DMS53 treated with DMSO at 0.1 percent for 48 hours (cell line): ENCODE measurements around the gene PCDH15.
"Not testable (repeated sequence)": the region's sequence is repeated elsewhere in the genome, so short reads cannot be mapped to it uniquely, and the experiment has no call there.

Experiments used
- DNase-seq: peaks from one replicate; lab custom pipeline; 2025; ENCODE audit not compliant: unreplicated experiment; lab: John Stamatoyannopoulos, UW

The PCDH15 gene

GRCh38 chr10:54415483-54415882, 385.5 kb downstream of the PCDH15 start:
- no peak for DNase-seq

- peak; percentile 36 for DNase-seq
These were observed 398.5 kb downstream of the PCDH15 start for GRCh38 chr10:54402576-54402975.

DNA sequence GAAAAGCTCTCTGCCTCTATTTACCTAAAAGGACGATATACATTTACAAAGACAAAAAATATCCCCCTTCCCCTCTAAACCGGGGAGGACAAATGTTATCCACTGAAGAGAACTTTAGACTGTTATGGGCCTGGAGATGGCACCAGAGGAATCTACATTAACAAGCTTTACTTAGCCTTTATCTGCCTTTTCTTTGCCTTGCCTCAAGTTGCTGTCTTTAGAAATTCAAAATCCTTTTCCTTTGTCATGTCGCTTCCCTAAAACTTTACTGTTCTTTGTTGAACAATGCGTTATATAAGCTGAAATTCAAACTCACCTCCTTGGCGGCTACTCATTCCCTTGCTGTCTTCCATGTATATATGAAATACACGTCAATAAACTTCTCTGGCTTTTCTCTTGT, 405.0 kb downstream of the PCDH15 start:
- no peak for DNase-seq

DNA sequence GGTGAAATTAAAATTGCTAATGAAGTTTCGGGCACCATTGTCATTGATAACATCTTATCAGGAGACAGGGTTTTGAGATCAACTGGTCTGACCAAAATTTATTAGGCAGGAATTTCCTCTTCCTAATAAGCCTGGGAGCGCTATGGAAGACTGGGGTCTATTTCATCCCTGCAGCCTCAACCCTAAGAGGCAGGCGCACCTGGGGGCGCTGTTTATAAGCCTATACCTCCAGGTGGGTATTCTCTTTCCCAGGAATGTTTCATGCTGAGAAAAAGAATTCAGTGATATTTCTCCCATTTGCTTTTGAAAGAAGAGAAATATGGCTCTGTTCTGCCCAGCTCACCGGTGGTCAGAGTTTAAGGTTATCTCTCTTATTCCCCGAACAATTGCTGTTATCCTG, 406.4 kb downstream of the PCDH15 start:
- DNase-seq: not testable (repeated sequence)

- DNase-seq: no peak
These were observed 428.9 kb downstream of the PCDH15 start for GRCh38 chr10:54372179-54372578.

GRCh38 chr10:54368984-54369383, 432.0 kb downstream of the PCDH15 start:
- peak; percentile 78 for DNase-seq

- DNase-seq: peak; percentile 7
These were observed 437.6 kb downstream of the PCDH15 start for GRCh38 chr10:54363390-54363789.

GRCh38 chr10:54342058-54342457, 459.0 kb downstream of the PCDH15 start:
- DNase-seq: no peak

DNA sequence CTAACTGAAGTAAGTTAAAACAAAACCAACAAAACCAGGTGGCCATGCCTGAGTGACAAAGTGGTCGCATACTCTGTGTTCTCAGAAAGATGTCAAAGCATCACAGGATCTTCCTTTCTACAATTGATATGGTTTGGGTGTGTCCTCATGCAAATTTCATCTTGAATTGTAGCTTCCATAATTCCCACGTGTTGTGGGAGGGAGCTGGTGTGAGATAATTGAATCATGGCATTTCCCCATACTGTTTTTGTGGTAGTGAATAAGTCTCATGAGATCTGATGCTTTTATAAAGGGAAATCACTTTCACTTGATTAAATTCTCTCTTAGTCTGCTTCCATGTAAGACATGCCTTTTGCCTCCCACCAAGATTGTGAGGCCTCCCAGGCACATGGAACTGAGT, 465.7 kb downstream of the PCDH15 start:
- DNase-seq: no peak

DNA sequence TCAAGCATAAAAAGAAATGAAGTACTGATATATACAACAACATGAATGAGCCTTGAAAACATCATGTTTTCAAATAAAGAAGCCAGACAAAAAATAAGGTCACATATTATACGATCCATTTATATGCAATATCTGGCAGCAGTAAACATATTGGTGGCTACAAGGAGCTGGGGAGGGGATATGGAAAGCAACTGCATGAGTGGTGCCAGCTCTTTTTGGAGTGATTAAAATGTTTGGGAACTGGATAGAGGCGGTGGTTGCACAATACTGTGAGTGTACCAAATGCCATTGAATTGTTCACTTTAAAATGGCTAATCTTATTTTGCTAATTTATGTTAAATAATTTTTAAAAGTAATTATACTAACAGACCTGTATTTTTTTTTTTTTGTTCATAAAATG, 481.7 kb downstream of the PCDH15 start:
- DNase-seq: no peak

GRCh38 chr10:54318470-54318869, 482.6 kb downstream of the PCDH15 start:
- no peak for DNase-seq

- no peak for DNase-seq
These were observed 486.6 kb downstream of the PCDH15 start for GRCh38 chr10:54314430-54314829.

DNA sequence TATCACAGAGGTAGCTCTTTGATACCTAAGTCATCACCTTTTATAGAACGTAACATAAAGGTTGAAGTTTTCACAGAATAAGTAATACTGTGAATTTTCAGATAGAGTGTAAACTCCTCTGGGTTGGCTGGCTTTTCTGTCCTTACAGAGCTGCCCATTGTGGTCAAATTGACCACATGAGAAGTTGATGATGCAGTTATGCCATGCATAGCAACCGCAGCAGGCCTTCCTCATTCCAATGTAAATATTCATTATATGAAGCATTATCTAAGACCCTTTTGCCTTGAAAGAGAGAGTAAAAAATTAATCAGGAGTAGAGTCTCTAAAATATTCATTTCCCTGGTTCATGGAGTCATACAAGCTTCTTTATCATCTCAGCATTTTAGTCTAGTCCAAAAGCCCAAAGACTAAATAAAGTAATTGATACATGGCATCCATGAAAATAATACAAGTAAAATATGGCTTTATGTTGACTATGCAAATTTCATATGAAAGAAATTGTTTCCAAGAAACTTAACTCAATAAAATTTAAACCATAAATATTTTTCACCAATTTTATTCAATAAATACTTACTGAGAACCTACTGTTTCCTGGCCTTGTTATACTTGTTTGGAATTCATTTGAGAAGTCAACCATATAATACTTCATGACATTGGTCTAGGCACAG, 516.4 kb downstream of the PCDH15 start:
- no peak for DNase-seq

GRCh38 chr10:54282012-54282411, 519.0 kb downstream of the PCDH15 start:
- no peak for DNase-seq

GRCh38 chr10:54266395-54266794, 534.6 kb downstream of the PCDH15 start:
- no peak for DNase-seq

DNA sequence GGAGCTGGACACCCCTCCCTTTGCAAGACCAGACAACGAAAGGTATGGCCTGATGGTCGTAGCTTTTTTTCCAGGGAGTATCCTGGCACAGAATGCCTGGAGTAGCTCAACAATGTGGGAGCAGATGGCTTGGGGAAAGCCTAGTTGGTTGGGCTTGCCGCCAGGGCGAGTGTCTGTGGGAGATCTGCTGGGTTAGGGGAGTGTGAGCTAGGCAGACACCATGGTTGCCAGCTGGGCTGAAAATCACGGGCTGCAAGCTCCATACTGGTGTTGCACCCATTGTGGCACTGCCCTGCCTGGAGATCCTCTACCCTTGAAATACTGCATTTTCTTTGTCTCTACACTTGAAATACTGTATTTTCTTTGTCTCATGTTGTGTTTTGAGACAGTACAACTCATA, 538.3 kb downstream of the PCDH15 start:
- DNase-seq: no peak

- no peak for DNase-seq
These were observed 541.9 kb downstream of the PCDH15 start for GRCh38 chr10:54259104-54259503.

- no peak for DNase-seq
These were observed 566.2 kb downstream of the PCDH15 start for GRCh38 chr10:54234832-54235231.

GRCh38 chr10:54203401-54203800, 597.6 kb downstream of the PCDH15 start:
- no peak for DNase-seq

DNA sequence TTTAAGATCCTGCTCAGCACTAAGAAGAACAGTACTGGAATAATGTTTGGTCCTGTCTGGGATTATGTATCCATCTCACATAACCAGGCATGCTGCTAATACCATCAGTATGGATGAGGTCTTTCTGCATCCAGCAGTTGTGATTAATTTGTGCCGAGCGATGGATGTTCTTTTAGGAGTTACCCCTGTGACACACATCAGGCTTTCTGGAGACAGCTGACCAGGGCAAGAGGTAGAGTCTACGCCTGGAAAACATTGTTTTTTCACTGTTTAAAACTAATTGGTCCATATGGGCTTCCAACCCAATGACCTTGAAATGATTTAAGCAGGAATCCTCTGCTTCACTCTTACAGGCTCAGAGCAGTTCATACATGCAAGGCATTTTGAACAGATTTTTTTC, 603.0 kb downstream of the PCDH15 start:
- DNase-seq: no peak

DNA sequence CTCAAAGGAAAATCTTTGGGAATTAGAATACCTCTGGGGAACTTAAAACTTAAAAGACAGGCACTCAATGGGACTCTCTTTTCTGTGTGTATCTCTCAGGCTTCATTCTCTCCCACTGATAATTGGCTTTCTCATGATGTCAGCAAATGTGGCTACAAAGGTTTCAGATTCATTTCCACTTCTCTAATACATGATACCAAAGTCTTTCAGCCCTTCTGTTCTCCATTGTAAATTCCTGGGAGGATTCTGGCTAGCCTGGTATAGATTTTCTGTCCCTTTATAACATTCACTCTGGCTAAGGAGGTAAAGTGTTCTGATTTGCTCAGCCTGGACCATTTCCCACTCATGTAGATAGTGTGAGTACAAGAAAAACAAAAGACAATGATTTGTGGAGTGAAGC, 606.2 kb downstream of the PCDH15 start:
- no peak for DNase-seq

DNA sequence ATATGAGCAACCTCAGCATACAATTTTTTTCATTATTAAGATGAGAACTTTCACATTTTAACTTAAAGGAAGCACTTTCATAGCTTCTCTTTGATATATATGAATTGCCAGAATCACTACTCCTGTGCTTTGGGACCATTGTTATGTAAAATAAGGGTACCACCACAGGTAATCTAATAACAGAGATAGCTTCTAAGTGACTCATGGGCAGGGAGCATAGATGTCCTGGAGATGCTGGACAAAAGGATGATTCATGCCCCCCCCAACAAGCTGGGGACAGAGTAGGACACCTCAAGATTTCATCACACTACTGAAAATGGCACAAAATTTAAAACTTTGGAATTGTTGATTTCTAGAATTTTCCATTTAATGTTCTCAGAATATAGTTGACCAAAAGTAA, 641.1 kb downstream of the PCDH15 start:
- DNase-seq: no peak

DNA sequence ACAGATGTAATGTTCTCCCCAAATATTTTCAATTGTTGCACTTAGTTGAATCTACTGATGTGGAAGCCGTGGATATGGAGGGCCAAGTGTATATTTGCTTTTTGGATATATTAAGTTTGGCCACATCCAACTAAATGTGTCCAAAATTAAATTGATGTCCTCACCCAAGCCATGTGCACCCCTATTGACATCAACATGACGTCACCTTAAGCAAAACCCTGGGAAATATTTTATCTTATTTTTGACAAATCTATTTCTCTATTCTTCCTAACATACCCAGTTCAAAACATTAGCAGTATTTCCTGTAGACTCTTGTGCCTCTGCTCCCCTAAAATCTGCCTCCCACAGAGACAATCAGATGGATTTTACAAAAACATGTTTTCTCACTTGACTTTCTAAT, 652.5 kb downstream of the PCDH15 start:
- no peak for DNase-seq
